ENCODE results near the gene HSD17B14. TPM values are rescaled to one million over a fixed set of nuclear protein-coding genes. Genes with fewer than 3 reads are reported as not detected.
A peak's percentile ranks its signal among the peaks of the same experiment; 100 is the strongest.

The HSD17B14 gene
- total RNA-seq, 1 donor from 2014 or later = 6.6 TPM

GRCh38 chr19:48799358-48800300, 36.7 kb downstream of the HSD17B14 start:
- no peak for TF ChIP-seq CTCF (conservative IDR thresholded peaks at IDR 0.05)
- Mint-ChIP-seq H3K4me3 (no peak overlapping the region), H3K4me1 (peaks cover 23% of the 10 kb centered on the region), H3K27ac (ENCODE audit: unreplicated experiment) (no peak overlapping the region), H3K9me3 (no peaks in the 10 kb centered on the region), H3K36me3 (ENCODE audit: low read depth) (no peaks in the 10 kb centered on the region), H3K27me3 (ENCODE audit: low read depth) (no peaks in the 10 kb centered on the region)
- DNase-seq (ENCODE audit: low read depth, low spot score) = no peak

GRCh38 chr19:48798937-48799336, 37.4 kb downstream of the HSD17B14 start:
- H3K27me3 Mint-ChIP-seq (ENCODE audit: low read depth) = no peaks in the 10 kb centered on the region
- peak overlapping the region; percentile 43 for H3K27ac Mint-ChIP-seq (ENCODE audit: unreplicated experiment)
- no peak for TF ChIP-seq CTCF (conservative IDR thresholded peaks at IDR 0.05)

GRCh38 chr19:48797103-48797502, 39.2 kb downstream of the HSD17B14 start:
- DNase-seq (ENCODE audit: low read depth, low spot score) = no peak
- Mint-ChIP-seq H3K9me3 (no peaks in the 10 kb centered on the region), H3K36me3 (ENCODE audit: low read depth) (no peaks in the 10 kb centered on the region), H3K27ac (ENCODE audit: unreplicated experiment) (peak overlapping the region; percentile 19), H3K4me1 (peaks cover 24% of the 10 kb centered on the region), H3K4me3 (no peak overlapping the region), H3K27me3 (ENCODE audit: low read depth) (no peaks in the 10 kb centered on the region)
- TF ChIP-seq CTCF (conservative IDR thresholded peaks at IDR 0.05) = no peak

More at GRCh38 chr19:48798937-48799336, 37.4 kb downstream of the HSD17B14 start:
- Mint-ChIP-seq H3K4me1 (peaks cover 24% of the 10 kb centered on the region), H3K36me3 (ENCODE audit: low read depth) (no peaks in the 10 kb centered on the region), H3K9me3 (no peaks in the 10 kb centered on the region), H3K4me3 (no peak overlapping the region)
- no peak for DNase-seq (ENCODE audit: low read depth, low spot score)

GRCh38 chr19:48796298-48797083, 39.8 kb downstream of the HSD17B14 start:
- H3K4me3 Mint-ChIP-seq = no peak overlapping the region
- no peaks in the 10 kb centered on the region for H3K27me3 Mint-ChIP-seq (ENCODE audit: low read depth)
- no peaks in the 10 kb centered on the region for H3K36me3 Mint-ChIP-seq (ENCODE audit: low read depth)
- no peak for TF ChIP-seq CTCF (conservative IDR thresholded peaks at IDR 0.05)
- no peak for DNase-seq (ENCODE audit: low read depth, low spot score)
- no peak overlapping the region for H3K27ac Mint-ChIP-seq (ENCODE audit: unreplicated experiment)
- H3K9me3 Mint-ChIP-seq = no peaks in the 10 kb centered on the region
- H3K4me1 Mint-ChIP-seq = peaks cover 24% of the 10 kb centered on the region

GRCh38 chr19:48795685-48796070, 40.6 kb downstream of the HSD17B14 start:
- TF ChIP-seq CTCF (conservative IDR thresholded peaks at IDR 0.05) = no peak
- H3K4me1 Mint-ChIP-seq = peaks cover 24% of the 10 kb centered on the region
- no peaks in the 10 kb centered on the region for H3K36me3 Mint-ChIP-seq (ENCODE audit: low read depth)
- H3K27ac Mint-ChIP-seq (ENCODE audit: unreplicated experiment) = peak overlapping the region; percentile 99
- peak overlapping the region; percentile 95 for H3K4me3 Mint-ChIP-seq
- no peaks in the 10 kb centered on the region for H3K27me3 Mint-ChIP-seq (ENCODE audit: low read depth)
- H3K9me3 Mint-ChIP-seq = no peaks in the 10 kb centered on the region
- DNase-seq (ENCODE audit: low read depth, low spot score) = no peak
